Stimulated activated CD4-positive, alpha-beta T cell treated with anti-CD3 and anti-CD28 coated beads, TNF-alpha, amount 100 ng/mL, for 24 hours (primary cell): ENCODE measurements around the gene IPO11.

Source experiments
- DNase-seq, 3 experiments: peaks; one replicate each; pipeline ENCODE4 v3.0.0-alpha.2; 2020; ENCODE audit warnings: low read depth in 3 of 3

IPO11 gene

DNA sequence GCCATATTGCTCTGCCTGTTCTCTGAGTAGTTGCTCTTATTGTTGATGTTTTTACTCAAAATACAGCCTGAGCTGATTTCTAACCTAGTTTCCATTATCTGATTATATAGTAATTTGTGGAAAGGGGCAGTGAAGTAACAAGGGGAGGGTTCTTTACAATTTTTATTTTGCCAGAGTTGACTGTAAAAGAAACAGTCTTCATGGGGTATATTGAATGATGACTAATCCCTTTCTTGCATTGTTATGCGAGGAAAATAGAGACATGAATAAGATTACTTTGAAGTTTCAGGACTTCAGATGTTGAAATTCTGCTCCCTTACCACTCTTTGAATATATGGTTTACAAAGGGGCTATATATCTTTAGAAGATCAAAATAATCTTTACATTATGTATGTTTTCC is 156.9 kb downstream of the IPO11 start:
- DNase-seq, result no peak

DNA sequence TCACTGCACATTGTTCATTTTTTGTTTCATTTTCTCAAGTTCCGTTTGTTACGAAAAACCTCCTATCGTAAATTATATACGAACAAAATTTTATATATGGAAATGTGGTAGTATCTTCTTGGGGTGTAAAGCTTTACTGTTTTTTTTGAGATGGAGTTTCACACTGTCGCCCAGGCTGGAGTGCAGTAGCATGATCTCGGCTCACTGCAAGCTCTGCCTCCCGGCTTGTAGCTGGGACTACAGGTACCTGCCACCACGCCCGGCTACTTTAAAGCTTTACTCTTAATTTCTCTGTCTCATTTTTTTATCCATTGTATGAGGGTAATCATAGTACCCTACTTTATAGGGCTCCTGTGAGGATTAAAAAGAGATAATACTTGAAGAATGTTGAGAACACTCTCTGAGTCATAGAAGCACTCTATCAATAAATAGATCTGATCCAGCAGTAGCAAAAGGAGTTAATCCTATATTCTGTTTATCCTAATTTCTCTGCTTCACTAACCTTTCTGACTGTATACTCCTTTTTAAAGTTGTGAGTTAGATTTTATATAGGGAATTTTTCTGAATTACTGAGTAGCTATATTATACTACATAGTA is 160.5 kb downstream of the IPO11 start:
- DNase-seq, result no peak

DNA sequence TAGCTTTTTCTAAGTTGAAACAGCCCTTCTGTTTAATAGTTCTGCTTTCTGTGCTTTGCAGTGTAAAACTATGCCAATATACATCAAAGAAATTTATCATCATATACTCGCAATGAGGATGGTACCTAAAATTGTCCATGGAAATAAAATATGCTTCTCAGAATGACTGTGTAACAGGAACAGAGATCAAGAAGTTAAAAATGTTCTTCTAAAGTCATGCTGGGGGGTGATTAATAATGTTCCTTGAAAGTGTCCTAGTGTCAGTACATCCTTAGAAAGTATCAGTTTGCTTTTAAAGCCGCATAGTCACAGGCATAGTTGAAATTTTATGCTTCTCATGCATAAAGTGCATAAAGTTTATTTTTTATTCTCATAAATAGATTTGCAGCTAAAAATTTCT is 162.0 kb downstream of the IPO11 start:
- no peak for DNase-seq

DNA sequence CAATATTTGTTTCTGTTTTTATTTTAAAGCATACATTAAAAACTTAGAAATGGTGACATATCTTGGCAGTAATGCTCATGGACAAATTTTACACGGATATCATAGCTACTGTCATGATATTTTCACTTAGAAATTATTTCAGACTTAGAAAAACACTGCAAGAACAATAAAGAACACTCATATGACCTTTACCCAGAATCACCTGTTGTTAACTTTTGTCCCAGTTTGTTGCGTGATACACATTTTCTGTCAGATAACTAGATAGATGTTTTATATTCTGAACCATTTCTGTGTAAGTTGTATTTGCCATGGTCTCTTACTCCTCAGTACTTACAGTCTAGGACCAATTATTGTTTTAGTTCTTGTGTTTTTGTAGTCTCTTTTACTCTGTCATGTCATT is 162.5 kb downstream of the IPO11 start:
- DNase-seq, result no peak

DNA sequence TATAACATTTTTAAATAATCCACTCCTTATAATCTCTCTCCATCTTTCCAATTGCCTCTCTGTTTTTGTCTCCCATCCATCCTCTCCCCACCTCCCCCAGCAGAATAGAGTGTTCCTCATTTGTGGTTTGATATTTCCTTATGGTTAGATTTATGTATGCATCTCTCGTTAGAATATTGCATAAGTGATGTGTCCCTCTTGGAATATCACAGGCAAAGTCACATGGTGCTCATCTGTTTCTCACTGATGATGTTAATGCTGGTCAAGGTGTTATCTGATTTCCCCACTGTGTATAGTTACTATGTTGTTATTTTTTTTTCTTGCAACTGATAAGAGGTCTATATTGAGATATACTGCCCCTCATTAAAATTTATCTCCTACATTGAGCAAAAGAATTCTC is 162.9 kb downstream of the IPO11 start:
- no peak for DNase-seq

DNA sequence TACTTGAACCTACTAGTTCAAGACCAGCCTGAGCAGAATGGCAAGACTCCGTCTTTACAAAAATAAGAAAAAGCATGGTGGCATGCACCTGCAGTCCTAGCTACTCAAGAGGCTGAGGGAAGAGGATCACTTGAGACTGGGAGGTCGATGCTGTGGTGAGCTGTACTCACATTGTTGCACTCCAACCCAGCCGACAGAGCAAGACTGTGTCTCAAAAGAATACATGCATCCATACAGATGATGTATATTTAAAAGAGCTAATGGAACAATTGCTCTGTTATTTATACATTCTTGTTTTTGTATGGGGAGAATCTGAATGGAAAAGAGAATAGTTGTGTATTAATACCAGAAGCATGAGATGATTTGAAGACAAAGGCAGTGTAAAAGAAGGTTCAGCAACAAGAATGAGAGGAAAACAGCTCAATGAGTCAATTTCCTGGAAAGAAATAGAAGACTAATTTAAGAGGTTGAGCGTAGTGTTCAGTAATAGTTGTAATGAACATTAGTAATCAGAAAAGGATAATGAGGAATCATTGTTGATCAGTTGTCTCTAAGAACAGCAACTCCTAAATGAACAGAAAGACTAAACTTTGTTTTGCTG is 164.1 kb downstream of the IPO11 start:
- DNase-seq, result no peak

DNA sequence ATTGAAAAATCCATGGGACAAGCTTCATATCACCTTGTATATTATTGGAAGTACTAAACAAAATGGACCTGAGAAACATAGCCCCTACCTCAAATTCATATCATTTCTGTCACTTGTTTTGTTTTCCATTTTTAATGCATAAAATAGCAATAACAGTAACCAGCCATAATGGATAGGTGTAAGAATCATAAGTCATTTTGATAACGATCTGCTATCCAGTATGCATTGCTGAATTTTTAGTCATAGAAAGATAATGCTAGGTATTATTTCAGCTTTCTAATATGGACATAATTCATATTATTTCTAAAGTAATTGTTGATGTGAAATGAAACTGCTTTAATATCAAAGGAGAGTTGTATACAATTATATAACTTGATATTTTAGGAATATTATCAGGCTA is 164.9 kb downstream of the IPO11 start:
- no peak for DNase-seq

DNA sequence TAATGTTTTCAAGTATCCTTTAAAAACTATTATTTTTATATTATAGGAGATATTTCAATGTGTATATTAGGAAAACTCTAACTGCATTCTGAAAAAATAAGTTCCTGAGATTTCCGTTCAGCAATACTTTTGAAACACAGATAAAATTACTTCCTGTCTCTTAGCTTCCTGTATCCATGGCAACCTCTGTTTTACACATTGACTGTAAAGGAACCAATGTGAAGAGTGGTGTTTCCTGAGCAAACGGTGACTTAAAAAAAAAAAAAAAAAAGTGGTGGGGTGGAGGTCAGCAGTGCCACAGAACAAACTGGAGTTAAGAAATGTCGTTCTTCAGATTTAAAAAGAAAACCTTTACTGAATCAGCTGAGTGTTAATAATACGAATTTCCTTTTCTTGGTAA is 166.0 kb downstream of the IPO11 start, which contains the start of gene LRRC70:
Gene LRRC70 (plus strand): TSS at position 280 of the 400 bp plus-strand sequence. CDS start 620 bp downstream, outside the sequence.
- no peak for DNase-seq

DNA sequence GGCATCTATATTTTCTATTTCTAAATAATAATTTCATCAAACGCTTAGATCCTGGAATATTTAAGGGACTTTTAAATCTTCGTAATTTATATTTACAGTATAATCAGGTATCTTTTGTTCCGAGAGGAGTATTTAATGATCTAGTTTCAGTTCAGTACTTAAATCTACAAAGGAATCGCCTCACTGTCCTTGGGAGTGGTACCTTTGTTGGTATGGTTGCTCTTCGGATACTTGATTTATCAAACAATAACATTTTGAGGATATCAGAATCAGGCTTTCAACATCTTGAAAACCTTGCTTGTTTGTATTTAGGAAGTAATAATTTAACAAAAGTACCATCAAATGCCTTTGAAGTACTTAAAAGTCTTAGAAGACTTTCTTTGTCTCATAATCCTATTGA is 167.2 kb downstream of the IPO11 start:
- DNase-seq, result no peak

DNA sequence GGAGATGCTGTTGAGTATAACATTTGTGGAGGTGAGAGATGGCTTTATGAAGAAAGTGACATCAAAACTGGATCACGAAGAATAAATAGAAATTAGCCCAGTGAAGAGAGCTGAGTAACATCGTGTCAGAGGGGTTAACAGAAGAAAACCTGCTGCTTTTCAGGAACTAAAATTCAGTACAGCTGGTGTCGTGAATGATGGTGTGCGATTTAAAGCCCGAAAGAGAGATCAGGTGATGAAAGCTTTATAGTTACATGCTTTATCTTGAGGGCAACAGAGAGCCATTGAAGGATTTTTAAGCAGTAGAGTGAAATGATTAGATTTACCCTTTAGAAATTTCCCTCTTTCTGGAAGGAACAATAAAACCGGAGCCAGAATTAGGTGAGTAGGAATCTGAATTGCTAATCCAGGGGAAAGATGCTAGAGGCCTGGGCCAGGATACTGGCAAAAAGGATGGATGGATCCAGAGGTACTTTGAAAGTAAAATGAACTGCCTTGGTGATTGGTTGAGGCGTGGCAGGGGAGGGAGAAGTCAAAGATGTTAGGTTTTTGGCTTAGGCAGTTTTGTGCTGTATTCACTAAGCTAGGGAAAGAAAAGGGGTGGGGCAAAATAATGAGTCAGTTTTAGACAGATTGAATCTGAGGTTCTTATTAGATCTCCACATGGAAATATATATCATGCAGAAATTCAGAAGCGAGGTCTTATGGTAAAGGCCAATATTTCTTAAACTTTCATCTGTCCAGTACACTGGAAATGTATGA is 169.5 kb downstream of the IPO11 start:
- DNase-seq, result no peak

DNA sequence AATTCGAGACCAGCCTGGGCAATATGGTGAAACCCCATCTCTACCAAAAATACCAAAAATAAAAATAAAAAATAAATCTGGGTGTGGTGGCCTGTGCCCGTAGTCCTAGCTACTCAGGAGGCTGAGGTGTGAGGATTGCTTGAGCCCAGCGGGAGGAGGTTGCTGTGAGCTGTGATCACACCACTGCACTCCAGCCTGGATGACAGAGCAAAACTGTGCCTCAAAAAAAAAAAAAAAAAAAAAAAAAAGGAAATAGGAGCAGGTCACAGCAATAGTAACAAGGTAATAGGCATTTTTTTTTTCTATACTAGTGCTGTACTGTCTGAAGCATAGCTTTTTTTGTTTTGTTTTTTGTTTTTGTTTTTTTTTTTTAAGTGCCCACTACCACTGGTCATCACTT is 171.8 kb downstream of the IPO11 start:
- no peak for DNase-seq

DNA sequence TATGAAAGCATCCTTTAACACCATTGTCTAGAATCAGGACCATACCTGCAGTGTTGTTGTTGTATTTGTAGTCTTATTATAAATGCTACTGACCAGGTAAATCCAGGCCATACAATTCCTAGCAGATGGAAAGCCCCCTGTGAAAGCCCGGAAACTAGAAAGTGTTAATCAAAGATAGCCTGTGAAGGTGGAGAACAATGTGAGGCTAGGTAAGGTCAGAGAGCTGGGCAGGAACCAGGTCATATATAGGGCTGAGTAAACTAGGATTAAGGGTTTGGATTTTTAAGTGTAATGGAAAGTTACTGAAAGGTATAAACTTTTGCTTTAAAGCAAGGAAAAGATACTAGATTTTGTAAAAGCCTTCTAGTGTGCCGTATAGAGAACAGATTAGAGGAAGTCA is 172.7 kb downstream of the IPO11 start:
- no peak for DNase-seq

DNA sequence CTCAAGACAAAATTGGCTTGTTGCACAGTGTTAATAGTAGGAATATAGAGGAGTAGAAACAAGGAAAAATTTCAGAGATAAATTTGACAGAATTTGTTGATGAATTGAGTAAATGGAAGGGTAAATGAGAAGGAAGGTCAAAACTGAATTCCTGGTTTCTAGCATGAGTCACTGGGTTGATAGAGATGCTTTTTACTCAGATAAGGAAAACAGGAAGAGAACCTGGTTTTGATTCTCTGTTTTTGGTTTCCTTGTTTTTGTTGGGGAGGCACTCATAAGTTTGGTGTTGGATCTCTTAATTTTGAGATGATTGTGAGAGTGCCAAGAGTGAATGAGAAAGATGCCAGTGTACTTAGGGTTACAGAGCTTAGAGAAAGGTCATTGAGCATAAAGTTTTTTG is 173.2 kb downstream of the IPO11 start:
- DNase-seq, result no peak

DNA sequence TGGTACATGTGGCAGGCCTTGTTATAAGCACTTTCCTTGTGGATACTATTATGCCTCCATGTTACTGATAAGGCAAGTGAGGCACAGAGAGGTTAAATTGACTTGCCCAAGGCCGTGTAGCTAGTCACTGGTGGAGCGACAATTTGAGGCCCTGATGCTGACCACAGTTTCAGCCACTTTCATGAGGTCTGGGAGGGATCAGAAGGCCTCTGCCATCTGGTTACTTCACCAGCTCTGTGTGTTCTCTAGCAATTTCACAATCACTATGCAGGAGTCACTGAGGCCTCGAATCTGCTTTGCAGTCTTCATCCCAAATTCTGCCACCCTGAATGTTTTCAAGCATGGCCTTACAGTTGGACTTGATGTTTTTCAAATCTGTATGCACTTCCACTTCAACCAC is 175.2 kb downstream of the IPO11 start:
- DNase-seq, result no peak

DNA sequence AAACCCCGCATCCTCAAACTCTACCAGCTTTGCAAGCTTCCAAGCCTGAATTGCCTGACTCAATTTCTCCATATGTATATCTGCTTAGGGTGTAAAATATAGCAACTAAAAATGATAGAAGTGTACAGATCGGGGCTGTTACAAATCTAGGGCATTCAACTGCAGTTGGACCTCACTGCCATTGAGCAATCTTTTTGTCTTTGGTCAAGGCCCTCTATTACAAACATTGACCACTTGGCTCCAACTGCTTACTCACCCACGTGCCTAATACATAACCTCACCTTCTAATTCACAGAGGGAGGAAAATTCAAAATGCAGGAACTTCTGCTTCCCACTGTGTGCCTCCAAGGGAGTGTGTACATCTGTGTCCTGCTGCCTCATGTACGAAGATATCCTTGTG is 176.1 kb downstream of the IPO11 start:
- no peak for DNase-seq

DNA sequence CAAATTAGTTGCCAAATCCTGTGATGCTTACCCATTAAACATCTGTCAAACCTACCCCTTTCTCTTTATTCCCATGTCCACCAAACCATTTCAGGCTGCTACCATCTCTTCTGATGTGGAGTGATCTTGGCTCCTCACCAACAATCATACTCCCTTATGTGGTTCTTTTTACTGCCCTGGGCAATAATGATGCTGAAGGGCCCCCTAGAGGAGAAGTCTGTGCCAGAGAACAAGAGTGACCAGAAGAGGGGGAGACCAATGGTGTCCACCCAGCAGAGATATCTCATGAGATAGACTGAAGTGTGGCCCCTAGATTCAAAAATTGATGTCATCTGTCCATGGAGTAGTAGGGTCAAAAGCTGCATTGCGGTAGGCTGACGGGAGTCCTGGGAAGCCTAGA is 176.9 kb downstream of the IPO11 start:
- no peak for DNase-seq

DNA sequence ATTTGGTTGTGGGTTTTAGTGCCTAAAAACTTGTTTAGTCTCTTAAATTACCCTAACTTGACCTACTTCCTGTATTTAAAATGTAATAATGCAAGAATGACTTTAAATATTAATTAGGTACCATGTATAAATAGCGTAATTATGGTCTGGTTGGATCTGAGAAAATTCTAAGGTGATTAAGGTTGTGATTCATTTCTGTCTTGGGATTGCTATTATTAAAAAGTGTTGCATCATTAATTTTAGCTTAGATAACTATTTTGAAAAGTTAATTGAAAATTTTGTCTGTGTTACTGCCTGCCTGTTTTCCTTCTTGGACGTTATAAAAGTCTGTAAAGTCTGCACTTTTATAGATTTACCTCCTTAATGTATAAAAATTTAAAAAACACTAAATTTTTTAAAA is 177.8 kb downstream of the IPO11 start:
- no peak for DNase-seq

DNA sequence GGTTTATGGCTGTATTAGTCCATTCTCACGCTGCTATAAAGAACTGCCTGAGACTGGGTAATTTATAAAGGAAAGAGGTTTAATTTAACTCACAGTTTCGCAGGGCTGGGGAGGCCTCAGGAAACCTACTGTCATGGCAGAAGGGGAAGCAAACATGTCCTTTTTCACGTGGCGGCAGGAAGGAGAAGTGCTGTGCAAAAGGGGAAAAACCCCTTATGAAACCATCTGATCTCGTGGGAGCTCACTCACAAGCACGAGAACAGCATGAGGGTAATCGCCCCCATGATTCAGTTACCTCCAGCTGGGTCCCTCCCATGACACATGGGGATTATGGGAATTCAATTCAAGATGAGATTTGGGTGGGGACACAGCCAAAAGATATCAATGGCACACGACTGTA is 180.0 kb downstream of the IPO11 start:
- no peak for DNase-seq

DNA sequence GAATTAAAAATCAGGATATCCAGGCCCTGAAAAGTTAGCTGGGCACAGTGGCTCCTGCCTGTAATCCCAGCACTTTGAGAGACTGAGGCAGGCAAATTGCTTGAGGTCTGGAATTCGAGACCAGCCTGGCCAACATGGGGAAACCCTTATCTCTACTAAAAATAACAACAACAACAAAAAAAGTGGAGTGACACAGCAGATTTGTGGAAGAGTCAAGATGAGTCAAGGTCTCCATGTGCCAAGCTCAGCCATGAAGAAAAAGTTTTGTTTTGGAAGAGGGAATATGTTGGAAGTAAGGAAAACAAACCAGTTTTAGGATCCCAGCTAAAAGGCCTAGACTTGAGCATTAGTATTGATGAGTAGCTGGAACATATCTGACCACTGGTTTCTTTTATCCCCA is 180.8 kb downstream of the IPO11 start:
- DNase-seq, result no peak

DNA sequence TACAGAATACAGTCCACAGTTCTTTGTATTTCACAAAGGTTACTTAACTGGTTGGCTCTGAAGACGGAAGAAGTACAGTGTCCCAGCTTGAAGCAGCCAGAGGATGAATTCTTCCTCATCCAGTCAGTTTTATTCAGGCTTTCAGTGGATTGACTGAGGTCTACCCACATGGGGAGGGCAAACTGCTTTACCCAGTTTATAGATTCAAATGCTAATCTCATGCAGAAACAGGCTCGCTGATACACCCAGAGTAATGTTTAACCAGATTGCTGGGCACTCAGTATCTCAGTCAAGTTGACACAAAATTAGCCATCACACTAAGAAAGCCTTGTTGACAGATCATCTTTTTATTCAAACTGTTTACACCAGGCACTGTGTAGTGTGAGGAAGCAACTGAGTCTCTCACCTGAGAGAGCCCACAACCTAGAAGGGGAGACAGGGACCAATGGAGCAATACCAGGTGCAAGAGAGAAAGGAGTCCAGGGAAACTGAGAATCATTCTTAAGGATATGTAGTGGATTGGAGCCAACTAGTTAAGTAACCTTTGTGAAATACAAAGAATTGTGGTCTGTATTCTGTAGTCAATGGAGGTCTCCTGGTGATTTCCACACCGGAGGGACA is 181.9 kb downstream of the IPO11 start:
- no peak for DNase-seq

DNA sequence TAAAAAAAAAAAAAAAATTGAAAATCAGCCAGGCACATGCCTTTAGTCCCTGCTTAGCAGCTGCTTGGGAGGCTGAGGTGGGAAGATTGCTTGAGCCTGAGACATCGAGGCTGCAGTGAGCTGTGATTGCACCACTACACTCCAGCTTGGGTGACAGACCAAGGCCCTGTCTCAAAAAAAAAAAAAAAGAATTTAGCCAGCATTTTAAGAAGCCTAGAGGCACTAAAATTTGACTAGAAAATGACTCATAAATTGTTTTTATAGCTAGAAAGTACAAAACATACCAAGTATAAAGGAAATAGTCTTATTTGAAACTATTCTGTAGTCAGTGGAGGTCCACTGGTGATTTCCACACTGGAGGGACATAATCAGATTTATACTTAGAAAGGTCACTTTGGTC is 183.5 kb downstream of the IPO11 start:
- DNase-seq, result no peak

DNA sequence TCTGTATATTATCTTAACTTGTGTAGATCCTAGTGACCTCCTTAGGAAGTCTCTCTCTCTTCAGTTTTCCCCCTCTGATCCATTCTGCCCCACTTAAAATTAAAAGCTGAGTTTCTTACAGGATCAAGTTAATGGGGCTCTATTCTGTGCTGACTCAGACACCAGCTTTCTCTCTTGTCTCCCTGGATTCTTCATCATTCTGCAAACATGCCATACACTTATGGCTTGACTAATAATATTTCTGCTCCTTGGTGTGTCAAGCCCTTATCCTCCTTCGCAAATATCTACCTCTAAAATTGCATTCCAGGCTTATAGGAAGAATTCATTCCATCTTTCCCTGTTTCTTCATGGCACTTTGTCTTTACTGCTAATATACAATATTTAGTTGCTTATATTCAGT is 184.1 kb downstream of the IPO11 start:
- DNase-seq, result no peak

DNA sequence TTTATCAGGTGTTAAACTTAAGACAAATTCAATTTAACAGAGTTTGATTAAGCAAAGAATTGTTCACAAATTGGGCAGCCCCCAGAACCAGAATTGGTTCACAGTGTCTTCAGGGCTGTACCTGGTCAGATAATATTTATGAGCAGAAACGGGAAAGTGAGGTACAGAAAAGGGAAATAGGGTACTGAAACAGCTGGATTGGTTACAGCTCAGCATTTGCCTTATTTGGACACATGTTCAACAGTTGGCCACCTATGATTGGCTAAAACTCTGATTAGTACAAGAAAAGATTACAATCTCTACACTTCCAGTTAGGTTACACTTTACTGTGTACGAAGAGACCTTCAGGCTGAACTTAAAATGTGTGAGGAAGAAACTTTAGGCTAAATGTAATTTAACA is 184.8 kb downstream of the IPO11 start:
- DNase-seq, result no peak
